DMS53 (cell line): ENCODE results near the gene CCL20.

Experiments used
- DNase-seq: peaks from one replicate; lab custom pipeline; 2025; lab: John Stamatoyannopoulos, UW

Gene CCL20

GRCh38 chr2:227802882-227803281, 10.8 kb upstream of the CCL20 start:
- DNase-seq: no peak

- no peak for DNase-seq
Measured at GRCh38 chr2:227804975-227805374, 8.7 kb upstream of the CCL20 start.

- DNase-seq: no peak
Measured at GRCh38 chr2:227805578-227805977, 8.1 kb upstream of the CCL20 start.

GRCh38 chr2:227808936-227809335, 4.7 kb upstream of the CCL20 start:
- no peak for DNase-seq

- no peak for DNase-seq
Measured at GRCh38 chr2:227812001-227812400, 1.6 kb upstream of the CCL20 start.

GRCh38 chr2:227813229-227813561, 447 bp upstream of the CCL20 start:
- DNase-seq: no peak

- DNase-seq: no peak
Measured at GRCh38 chr2:227815066-227815465, 1.4 kb downstream of the CCL20 start.

GRCh38 chr2:227816507-227817294, 3.1 kb downstream of the CCL20 start:
- no peak for DNase-seq

- DNase-seq: no peak
Measured at GRCh38 chr2:227817336-227817735, 3.7 kb downstream of the CCL20 start.

GRCh38 chr2:227817850-227818674, 4.4 kb downstream of the CCL20 start:
- DNase-seq: peak; percentile 79

- no peak for DNase-seq
Measured at GRCh38 chr2:227818675-227819397, 5.2 kb downstream of the CCL20 start.

GRCh38 chr2:227819398-227819697, 5.7 kb downstream of the CCL20 start:
- DNase-seq: no peak

GRCh38 chr2:227821043-227821942, 7.7 kb downstream of the CCL20 start:
- peak; percentile 79 for DNase-seq

GRCh38 chr2:227822416-227823003, 8.9 kb downstream of the CCL20 start:
- no peak for DNase-seq

GRCh38 chr2:227823922-227824321, 10.3 kb downstream of the CCL20 start:
- no peak for DNase-seq

- no peak for DNase-seq
Measured at GRCh38 chr2:227824711-227825110, 11.1 kb downstream of the CCL20 start.

- DNase-seq: no peak
Measured at GRCh38 chr2:227826019-227826521, 12.4 kb downstream of the CCL20 start.

GRCh38 chr2:227826563-227826962, 12.9 kb downstream of the CCL20 start:
- no peak for DNase-seq

GRCh38 chr2:227827143-227827542, 13.5 kb downstream of the CCL20 start:
- DNase-seq: no peak

- DNase-seq: no peak
Measured at GRCh38 chr2:227828477-227828912, 14.9 kb downstream of the CCL20 start.

- DNase-seq: no peak
Measured at GRCh38 chr2:227829337-227829736, 15.7 kb downstream of the CCL20 start.
